ENCODE data around the gene PTCHD4. TPM values are rescaled to one million over a fixed set of nuclear protein-coding genes. Genes with fewer than 3 reads are reported as not detected.

The PTCHD4 gene
- total RNA-seq, 1 donor from 2014 or later: 4.1 TPM

- intact Hi-C loops (cut with DNase I): no loop called here
- no peaks in the 10 kb centered on the region for H3K36me3 ChIP-seq
- no peak for TF ChIP-seq CTCF (IDR thresholded peaks at IDR 0.05)
- H3K27ac ChIP-seq: no peak overlapping the region
- DNase-seq: no peak
- no peaks in the 10 kb centered on the region for H3K27me3 ChIP-seq
- ATAC-seq: no peak
- no peaks in the 10 kb centered on the region for H3K9me3 ChIP-seq
- H3K4me1 ChIP-seq: peaks cover 5% of the 10 kb centered on the region
- H3K4me3 ChIP-seq: no peak overlapping the region
These were observed 20.5 kb downstream of the PTCHD4 start for GRCh38 chr6:48090546-48090945.

DNA sequence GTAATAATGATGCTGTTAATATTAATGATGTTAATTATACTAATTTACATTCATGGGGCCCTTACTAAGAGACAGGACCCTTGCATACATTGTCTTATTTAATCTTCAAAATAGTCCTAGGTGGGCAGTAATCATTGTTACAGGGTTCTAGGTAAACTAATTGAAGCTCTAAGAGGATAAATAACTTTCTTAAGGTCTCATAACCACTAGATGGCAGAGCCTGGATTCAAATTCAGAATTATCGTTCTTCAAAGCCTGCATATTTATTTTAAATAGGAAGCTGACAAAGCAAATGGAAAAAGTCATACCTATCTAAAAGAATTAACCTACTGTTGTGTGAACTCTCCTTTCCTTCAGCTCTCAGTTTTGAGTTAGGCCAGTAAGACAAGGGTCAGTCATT, 23.5 kb downstream of the PTCHD4 start:
- no peak for ATAC-seq
- Histone ChIP-seq H3K9me3 (no peaks in the 10 kb centered on the region), H3K27me3 (no peaks in the 10 kb centered on the region), H3K36me3 (no peaks in the 10 kb centered on the region), H3K4me3 (no peak overlapping the region), H3K4me1 (peaks cover under 1% of the 10 kb centered on the region), H3K27ac (no peak overlapping the region)
- peak; percentile 34 for TF ChIP-seq CTCF (IDR thresholded peaks at IDR 0.05)
- no peak for DNase-seq
- intact Hi-C loops (cut with DNase I): no loop called here

DNA sequence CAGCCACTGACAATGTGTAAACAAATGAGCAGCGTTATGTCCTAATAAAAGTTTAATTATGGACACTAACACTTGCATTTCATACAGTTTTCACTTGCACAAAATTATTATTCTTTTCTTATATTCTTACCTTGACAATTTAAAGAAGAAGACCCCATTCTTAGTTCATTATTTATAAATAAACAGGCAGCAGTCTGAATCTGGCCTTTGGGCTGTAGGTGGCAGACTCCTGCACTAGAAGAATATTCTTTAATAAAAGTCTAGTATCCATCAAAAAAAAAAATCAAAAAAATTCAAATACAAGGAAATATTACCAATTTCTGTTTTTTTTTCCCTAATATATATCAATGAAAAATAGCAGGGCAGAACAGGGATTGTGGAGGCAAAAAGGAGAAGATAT, 24.8 kb downstream of the PTCHD4 start:
- ATAC-seq (no peak), DNase-seq (no peak)
- intact Hi-C loops (cut with DNase I): no loop called here
- Histone ChIP-seq H3K9me3 (no peaks in the 10 kb centered on the region), H3K27ac (no peak overlapping the region), H3K27me3 (no peaks in the 10 kb centered on the region), H3K36me3 (no peaks in the 10 kb centered on the region), H3K4me3 (no peak overlapping the region), H3K4me1 (no peaks in the 10 kb centered on the region)
- peak; percentile 11 for TF ChIP-seq CTCF (IDR thresholded peaks at IDR 0.05)

DNA sequence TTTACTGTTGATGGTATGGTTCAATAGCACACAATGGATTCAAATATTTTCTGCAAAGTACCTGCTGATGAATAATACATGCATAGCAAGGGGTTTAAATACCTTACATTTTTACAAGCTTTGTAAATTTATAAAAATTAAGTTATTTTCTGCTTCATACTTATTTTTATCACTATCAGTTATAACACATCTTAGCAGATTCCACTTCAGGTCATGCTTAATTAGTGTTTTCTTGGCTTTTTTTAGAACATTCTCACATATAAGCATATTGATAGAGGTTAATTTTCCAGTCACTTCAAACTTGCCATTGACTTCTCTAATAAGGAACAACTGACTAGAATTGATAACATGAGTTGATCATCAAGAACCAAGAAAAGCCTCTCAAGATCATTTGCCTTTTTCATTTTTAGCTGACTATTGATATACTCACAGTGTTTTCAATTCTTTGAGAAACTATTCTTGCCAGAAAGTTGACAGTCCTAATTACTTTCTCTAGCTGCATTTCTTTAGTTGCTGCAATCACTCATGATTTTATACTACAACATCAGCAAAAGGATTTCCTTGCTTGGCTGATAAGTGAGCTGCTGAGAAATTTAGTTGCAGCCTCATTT, 25.8 kb downstream of the PTCHD4 start:
- H3K4me1 ChIP-seq: no peaks in the 10 kb centered on the region
- ATAC-seq (no peak), DNase-seq (no peak)
- no peak for TF ChIP-seq CTCF (IDR thresholded peaks at IDR 0.05)
- no peaks in the 10 kb centered on the region for H3K9me3 ChIP-seq
- intact Hi-C loops (cut with DNase I): no loop called here
- H3K4me3 ChIP-seq: no peak overlapping the region
- no peaks in the 10 kb centered on the region for H3K27me3 ChIP-seq
- H3K27ac ChIP-seq: no peak overlapping the region
- no peaks in the 10 kb centered on the region for H3K36me3 ChIP-seq

- Histone ChIP-seq H3K27ac (no peak overlapping the region), H3K4me1 (no peaks in the 10 kb centered on the region), H3K9me3 (no peaks in the 10 kb centered on the region), H3K27me3 (no peaks in the 10 kb centered on the region), H3K4me3 (no peak overlapping the region), H3K36me3 (no peaks in the 10 kb centered on the region)
- intact Hi-C loops (cut with DNase I): no loop called here
- DNase-seq: no peak
- no peak for ATAC-seq
- TF ChIP-seq CTCF (IDR thresholded peaks at IDR 0.05): no peak
These were observed 26.8 kb downstream of the PTCHD4 start for GRCh38 chr6:48084201-48084600.
